ENCODE results near the gene PER3. TPM values are rescaled to one million over a fixed set of nuclear protein-coding genes. Genes with fewer than 3 reads are reported as not detected.
A peak's percentile ranks its signal among the peaks of the same experiment; 100 is the strongest.

Gene PER3
- total RNA-seq (10 to 100 TPM; 11.5 to 21.1 TPM), polyA plus RNA-seq (10 to 100 TPM in 1 of 2 donors, 1 to 10 TPM in 1; 3.4 to 11.5 TPM)
- long read RNA-seq, donor 1, partial matches to known transcripts: 0 of 1 reads
- long read RNA-seq, donor 1, other reads (novel, unspliced or antisense): 0 of 1 reads
- long read RNA-seq, donor 2, partial matches to known transcripts: 0 of 1 reads
- long read RNA-seq, donor 2, other reads (novel, unspliced or antisense): 0 of 1 reads
- long read RNA-seq, donor 3: 0 reads
- long read RNA-seq, donor 4, partial matches to known transcripts: 0 of 2 reads
- long read RNA-seq, donor 4, other reads (novel, unspliced or antisense): 0 of 2 reads
- long read RNA-seq, donor 5, partial matches to known transcripts: 0 of 1 reads
- long read RNA-seq, donor 5, other reads (novel, unspliced or antisense): 0 of 1 reads

GRCh38 chr1:7783826-7784491 lies at the start of gene PER3:
TSS of gene PER3 (plus strand) at chr1:7784291. CDS start at chr1:7784878, 587 bp downstream.
- Histone ChIP-seq H3K9ac (ENCODE audit: insufficient read depth in 1 of 2, low read length in 2 of 2) (peak within 1 kb of the TSS in 1 of 2 donors; percentile 5), H3K4me1 (ENCODE audit: control insufficient read depth in 5 of 5, insufficient read depth in 5 of 5, low read length in 5 of 5) (peaks cover 0 to 5% (median 0%) of the 10 kb centered on the region in 5 donors), H3K27ac (ENCODE audit: low read depth in 1 of 2, low read length in 1 of 2) (peak within 1 kb of the TSS; percentile 88), H3K9me3 (ENCODE audit: control insufficient read depth in 4 of 4, insufficient read depth in 3 of 4, low read length in 3 of 4) (no peaks in the 10 kb centered on the region), H3K27me3 (ENCODE audit: control insufficient read depth in 3 of 3, insufficient read depth in 3 of 3, low read length in 2 of 3) (no peaks in the 10 kb centered on the region), H3K4me3 (peak within 1 kb of the TSS; percentile 53), H3K36me3 (ENCODE audit: control insufficient read depth in 4 of 4, insufficient read depth in 4 of 4, low read length in 4 of 4) (peaks cover 10 to 19% (median 17%) of the 10 kb centered on the region in 4 donors)
- peak; percentile 96 for ATAC-seq (ENCODE audit: insufficient read depth, low FRiP score)
- 1% methylated on average over 60 to 90 of the region's 90 CpGs for WGBS, 2 donors
- DNase-seq: peak; percentile 96 to 98 (median 98)
- no peak for TF ChIP-seq CTCF (IDR thresholded peaks at IDR 0.05; ENCODE audit: control extremely low read depth, extremely low read depth)

- Histone ChIP-seq H3K4me1 (ENCODE audit: control insufficient read depth in 5 of 5, insufficient read depth in 5 of 5, low read length in 5 of 5) (peaks cover 0 to 5% (median 0%) of the 10 kb centered on the region in 5 donors), H3K4me3 (no peak overlapping the region), H3K9ac (ENCODE audit: insufficient read depth in 1 of 2, low read length in 2 of 2) (no peak overlapping the region), H3K27ac (ENCODE audit: low read depth in 1 of 2, low read length in 1 of 2) (no peak overlapping the region), H3K9me3 (ENCODE audit: control insufficient read depth in 4 of 4, insufficient read depth in 3 of 4, low read length in 3 of 4) (no peaks in the 10 kb centered on the region), H3K27me3 (ENCODE audit: control insufficient read depth in 3 of 3, insufficient read depth in 3 of 3, low read length in 2 of 3) (no peaks in the 10 kb centered on the region), H3K36me3 (ENCODE audit: control insufficient read depth in 4 of 4, insufficient read depth in 4 of 4, low read length in 4 of 4) (peaks cover 0 to 9% (median 0%) of the 10 kb centered on the region in 4 donors)
- no peak for DNase-seq
- no peak for ATAC-seq (ENCODE audit: insufficient read depth, low FRiP score)
- no peak for TF ChIP-seq CTCF (IDR thresholded peaks at IDR 0.05; ENCODE audit: control extremely low read depth, extremely low read depth)
- WGBS, 2 donors: 77 to 84% methylated on average over 6 of the region's 6 CpGs
Measured at GRCh38 chr1:7738044-7738443, 46.0 kb upstream of the PER3 start.

GRCh38 chr1:7743346-7743745 lies 40.7 kb upstream of the PER3 start:
- no peak overlapping the region for H3K27ac ChIP-seq (ENCODE audit: low read depth in 1 of 2, low read length in 1 of 2)
- no peaks in the 10 kb centered on the region for H3K9me3 ChIP-seq (ENCODE audit: control insufficient read depth in 4 of 4, insufficient read depth in 3 of 4, low read length in 3 of 4)
- DNase-seq (no peak), ATAC-seq (ENCODE audit: insufficient read depth, low FRiP score) (no peak)
- 88 to 91% methylated on average over 6 of the region's 6 CpGs for WGBS, 2 donors
- no peak for TF ChIP-seq CTCF (IDR thresholded peaks at IDR 0.05; ENCODE audit: control extremely low read depth, extremely low read depth)
- H3K36me3 ChIP-seq (ENCODE audit: control insufficient read depth in 4 of 4, insufficient read depth in 4 of 4, low read length in 4 of 4): peaks cover 0 to 6% (median 2%) of the 10 kb centered on the region in 4 donors
- H3K9ac ChIP-seq (ENCODE audit: insufficient read depth in 1 of 2, low read length in 2 of 2): no peak overlapping the region
- no peaks in the 10 kb centered on the region for H3K4me1 ChIP-seq (ENCODE audit: control insufficient read depth in 5 of 5, insufficient read depth in 5 of 5, low read length in 5 of 5)
- H3K4me3 ChIP-seq: no peak overlapping the region
- no peaks in the 10 kb centered on the region for H3K27me3 ChIP-seq (ENCODE audit: control insufficient read depth in 3 of 3, insufficient read depth in 3 of 3, low read length in 2 of 3)
